Measurements from ENCODE around the gene SLC35E4.

SLC35E4 gene

DNA sequence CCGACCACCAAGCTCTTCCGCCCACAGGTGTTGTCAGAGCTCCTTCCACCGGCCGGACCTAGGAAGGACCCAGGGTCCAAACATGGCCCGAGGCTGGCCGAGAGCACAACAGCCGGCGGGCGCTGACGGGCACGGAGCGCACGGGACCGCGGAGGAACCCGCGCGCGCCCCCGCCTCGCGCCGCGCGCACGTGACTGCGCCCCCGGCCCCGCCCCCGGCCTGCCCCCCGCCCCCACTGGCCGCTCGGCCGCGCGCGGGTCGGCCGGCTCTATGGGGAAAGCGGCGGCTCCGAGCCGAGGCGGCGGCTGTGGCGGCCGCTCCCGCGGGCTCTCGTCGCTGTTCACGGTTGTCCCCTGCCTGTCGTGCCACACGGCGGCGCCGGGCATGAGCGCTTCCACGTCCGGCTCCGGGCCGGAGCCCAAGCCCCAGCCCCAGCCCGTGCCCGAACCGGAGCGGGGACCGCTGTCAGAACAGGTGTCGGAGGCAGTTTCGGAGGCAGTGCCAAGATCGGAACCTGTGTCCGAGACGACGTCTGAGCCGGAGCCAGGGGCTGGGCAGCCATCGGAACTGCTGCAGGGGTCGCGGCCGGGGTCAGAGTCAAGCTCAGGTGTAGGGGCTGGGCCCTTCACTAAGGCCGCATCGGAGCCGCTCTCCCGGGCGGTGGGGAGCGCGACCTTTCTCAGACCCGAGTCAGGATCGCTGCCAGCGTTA is 59.2 kb downstream of the SLC35E4 start, which contains the start of gene OSBP2:
TSS of gene OSBP2 (plus strand) at position 235 of the 711 bp plus-strand sequence. CDS start at position 271, 36 bp downstream.
- DNase-seq = no peak

DNA sequence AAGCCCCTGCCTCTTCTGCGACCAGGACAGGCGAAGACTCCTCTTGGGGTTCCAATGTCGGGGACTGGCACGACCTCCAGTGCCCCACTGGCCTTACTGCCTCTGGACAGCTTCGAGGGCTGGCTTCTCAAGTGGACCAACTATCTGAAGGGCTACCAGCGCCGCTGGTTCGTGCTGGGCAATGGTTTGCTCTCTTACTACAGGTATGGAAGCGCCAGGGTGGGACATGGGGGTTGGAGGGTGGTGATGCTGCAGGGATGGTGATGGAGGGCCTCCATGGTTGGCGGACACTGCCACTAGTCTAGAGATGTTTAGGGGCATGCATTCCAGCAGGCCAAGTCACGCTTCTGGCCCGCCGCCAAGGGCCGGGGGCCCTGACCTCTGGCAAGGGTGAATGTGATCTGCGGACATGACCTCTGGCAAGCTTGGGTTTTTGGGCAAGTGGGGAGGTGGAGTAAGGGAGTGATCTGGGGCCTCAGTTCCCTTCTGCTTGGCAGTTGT is 59.8 kb downstream of the SLC35E4 start:
- DNase-seq = no peak

DNA sequence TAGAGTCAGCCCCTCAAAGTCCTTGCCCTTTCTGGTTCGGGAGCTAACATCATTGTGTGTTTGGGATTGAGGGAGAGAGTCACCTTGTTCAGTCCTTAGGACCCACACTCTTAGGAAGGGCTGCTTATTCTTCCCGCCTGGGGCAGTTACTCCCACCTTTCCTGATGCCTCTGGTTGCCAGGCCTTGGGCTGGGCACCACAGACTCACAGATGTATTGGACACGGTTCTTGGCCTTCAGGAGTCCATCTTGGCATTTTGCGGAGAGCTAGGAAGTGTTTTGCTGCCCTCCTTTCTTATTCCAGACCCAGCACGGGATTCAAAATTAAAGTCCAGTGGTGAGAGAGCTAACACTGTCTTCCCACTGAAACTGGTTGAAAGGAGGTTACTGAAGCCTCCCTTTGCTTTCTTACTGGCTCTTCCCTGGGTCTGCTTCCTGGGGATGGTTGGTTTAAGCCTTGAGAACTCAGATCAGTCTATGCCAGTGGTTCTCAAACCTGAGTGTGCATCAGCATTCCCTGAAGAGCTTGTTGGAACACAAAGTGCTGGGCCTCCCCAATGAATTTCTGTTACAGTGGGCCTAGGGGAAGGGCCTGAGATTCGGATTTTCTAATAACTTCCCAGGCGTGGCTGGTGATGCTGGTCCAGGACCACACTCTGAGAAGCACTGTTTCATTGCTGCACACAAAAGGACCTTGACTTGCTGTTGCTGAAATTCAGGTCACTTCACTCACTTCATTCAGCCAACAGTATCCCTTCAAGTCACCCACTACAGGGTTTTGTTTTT is 60.5 kb downstream of the SLC35E4 start:
- DNase-seq = no peak
